GM23338 (cell line): ENCODE data around the gene NPL.

Experiments used
- CREB1 ChIP-seq: fragments of 250-450 bp; sonication (Bioruptor Pico); IDR thresholded peaks from 2 replicates; pipeline ENCODE4 v1.5.0; 2020; ENCODE audit warnings: low read depth, mild to moderate bottlenecking, moderate library complexity
- CTCF ChIP-seq, 2 experiments: fragments of 200-600 bp in 1 of 2; sonication (generic) in 1 of 2; conservative IDR thresholded peaks; 2 replicates each; pipeline versions ENCODE4 v1.5.1 to v1.6.1; 2016 to 2017; ENCODE audit warnings: antibody characterized with exemption in 2 of 2, low read depth in 2 of 2, mild to moderate bottlenecking in 2 of 2, moderate library complexity in 1 of 2
- ETS1 ChIP-seq: IDR thresholded peaks from 2 replicates; pipeline ENCODE4 v1.6.1; 2016; ENCODE audit warnings: antibody characterized with exemption
- EZH2 ChIP-seq: fragments of 200-600 bp; sonication (generic); IDR thresholded peaks from one replicate; pipeline ENCODE4 v1.8.0; 2017; ENCODE audit warnings: antibody characterized with exemption, mild to moderate bottlenecking, low read depth; ENCODE audit not compliant: unreplicated experiment
- EZH2phosphoT487 ChIP-seq: fragments of 200-600 bp; sonication (generic); IDR thresholded peaks from one replicate; pipeline ENCODE4 v1.8.1; 2018; ENCODE audit warnings: antibody characterized with exemption; ENCODE audit not compliant: unreplicated experiment
- JUNB ChIP-seq: IDR thresholded peaks from one replicate; pipeline ENCODE4 v1.6.1; 2016; ENCODE audit warnings: antibody characterized with exemption; ENCODE audit not compliant: unreplicated experiment
- POLR2AphosphoS5 ChIP-seq: IDR thresholded peaks from 2 replicates; pipeline ENCODE4 v1.6.1; 2016; ENCODE audit warnings: antibody characterized with exemption, low read depth
- REST ChIP-seq: IDR thresholded peaks from one replicate; pipeline ENCODE4 v1.6.1; 2018; ENCODE audit warnings: antibody characterized with exemption; ENCODE audit not compliant: unreplicated experiment
- STAT1 ChIP-seq: IDR thresholded peaks from one replicate; pipeline ENCODE4 v1.6.1; 2016; ENCODE audit warnings: antibody characterized with exemption; ENCODE audit not compliant: unreplicated experiment
- ZNF114 ChIP-seq: fragments of 250-450 bp; sonication (Bioruptor Pico); IDR thresholded peaks from 2 replicates; pipeline ENCODE4 v1.5.0; 2020; ENCODE audit warnings: mild to moderate bottlenecking, moderate library complexity
- ZNF462 ChIP-seq: fragments of 250-450 bp; sonication (Bioruptor Pico); IDR thresholded peaks from 2 replicates; pipeline ENCODE4 v1.5.0; 2020; ENCODE audit warnings: mild to moderate bottlenecking, moderate library complexity

GRCh38 chr1:182806015-182806678 is 16.6 kb downstream of the NPL start:
- TF ChIP-seq POLR2AphosphoS5 (no peak), CTCF (conservative IDR thresholded peaks at IDR 0.05; ENCODE audit: low read depth in 2 of 2) (peak; percentile 65 to 94), EZH2 (no peak), STAT1 (no peak), EZH2phosphoT487 (no peak), CREB1 (CRISPR knock-in tag) (peak; percentile 32; the same call in 1 of the 2 replicates), REST (no peak), JUNB (no peak), ZNF462 (no peak), ZNF114 (no peak), ETS1 (no peak)
